ELF-1 (cell line): ENCODE results near the gene GUSB.
A peak's percentile ranks its signal among the peaks of the same experiment; 100 is the strongest.

ENCODE experiments used
- DNase-seq: peaks from one replicate; pipeline ENCODE4 v3.0.0-alpha.2; 2016; ENCODE audit warnings: low read depth, low spot score

The GUSB gene

DNA sequence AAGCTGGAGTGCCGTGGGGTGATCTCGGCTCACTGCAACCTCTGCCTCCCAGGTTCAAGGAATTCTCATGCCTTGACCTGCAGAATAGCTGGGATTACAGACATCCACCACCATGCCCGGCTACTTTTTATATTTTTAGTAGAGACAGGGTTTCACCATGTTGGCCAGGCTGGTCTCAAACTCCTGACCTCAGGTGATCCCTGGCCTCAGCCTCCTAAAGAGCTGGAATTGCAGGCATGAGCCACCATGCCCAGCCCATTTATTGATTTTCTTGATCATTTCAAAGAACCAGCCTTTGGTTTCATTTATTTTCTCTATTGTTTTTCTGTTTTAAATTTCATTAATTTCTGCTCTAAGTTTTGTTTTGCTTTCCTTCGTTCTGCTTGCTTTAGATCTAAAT lies 50.3 kb downstream of the GUSB start:
- no peak for DNase-seq

DNA sequence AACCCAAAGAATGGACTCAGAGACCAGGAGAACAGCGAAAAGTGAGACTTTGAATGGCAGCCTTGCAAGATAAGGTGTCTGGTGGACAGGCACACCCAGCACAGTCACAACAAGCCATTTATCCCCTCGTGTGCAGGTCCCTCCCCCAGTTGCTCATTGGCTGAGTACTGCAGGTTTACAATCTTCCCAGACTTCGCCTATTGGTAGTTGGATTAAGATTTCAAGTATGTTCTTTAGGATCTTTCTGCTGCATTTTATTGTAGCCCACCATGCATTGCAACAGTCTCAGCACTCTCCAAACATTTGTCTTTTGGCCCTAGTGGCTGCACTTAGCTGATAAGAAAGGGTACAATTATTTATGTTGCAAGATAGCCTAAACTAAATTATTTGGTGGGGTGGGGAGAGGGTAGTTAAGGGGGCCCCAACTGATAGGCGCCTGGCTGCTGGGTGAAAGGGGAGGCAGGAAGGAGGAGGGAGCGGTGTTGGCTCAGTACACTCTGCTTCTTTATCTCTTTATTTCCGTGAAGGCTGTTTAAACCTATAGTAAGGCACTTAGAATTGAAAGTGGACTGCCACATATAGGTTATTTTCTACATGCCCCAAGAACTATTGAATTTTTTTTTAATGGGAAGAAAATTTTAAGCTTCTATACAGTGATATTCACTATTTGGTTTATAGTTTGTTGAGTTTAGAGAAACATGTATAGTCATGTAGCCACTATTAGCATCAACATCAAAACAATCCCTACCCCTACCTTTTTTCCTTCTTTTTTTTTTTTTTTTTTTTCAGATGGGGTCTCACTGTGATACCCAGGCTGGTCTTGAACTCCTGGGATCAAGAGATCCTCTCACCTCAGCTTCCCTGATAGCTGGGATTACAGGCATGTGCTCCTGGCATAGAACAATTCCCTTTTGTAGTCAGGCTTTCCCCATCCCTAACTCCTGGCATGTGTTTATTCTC lies 54.2 kb downstream of the GUSB start:
- DNase-seq = peak; percentile 8

DNA sequence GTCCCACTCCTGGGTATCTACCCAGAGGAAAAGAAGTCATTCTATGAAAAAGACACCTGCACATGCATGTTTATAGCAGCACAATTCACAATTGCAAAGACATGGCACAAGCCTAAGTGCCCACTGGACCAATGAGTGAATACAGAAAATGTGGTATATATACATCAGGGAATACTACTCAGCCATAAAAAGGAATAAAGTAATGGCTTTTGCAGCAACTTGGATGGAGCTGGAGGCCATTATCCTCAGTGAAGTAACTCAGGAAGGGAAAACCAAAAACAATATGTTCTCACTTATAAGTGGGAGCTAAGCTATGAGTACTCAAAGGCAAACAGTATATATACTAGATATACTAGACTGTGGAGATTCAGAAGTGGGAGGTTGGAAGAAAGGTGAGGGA lies 55.4 kb downstream of the GUSB start:
- DNase-seq = no peak

DNA sequence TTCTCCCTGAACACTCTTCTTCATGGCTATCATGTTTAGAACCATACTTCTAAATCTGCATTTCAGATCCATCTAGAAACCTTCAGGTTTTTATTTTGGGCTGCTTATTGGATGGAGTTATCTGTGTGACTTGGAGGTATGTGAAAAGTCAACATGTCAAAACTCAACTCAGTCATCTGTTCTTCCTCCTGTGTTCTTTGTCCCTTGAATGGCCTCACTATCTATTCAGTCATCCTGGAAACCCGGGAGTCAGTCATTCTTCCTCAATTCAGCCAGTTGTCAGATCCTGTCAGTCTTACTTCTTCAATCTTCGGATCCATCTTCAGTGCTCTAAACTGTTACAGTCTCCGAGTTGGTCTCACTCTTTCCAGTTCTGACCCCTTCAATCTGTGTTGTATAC lies 57.0 kb downstream of the GUSB start:
- DNase-seq = no peak

DNA sequence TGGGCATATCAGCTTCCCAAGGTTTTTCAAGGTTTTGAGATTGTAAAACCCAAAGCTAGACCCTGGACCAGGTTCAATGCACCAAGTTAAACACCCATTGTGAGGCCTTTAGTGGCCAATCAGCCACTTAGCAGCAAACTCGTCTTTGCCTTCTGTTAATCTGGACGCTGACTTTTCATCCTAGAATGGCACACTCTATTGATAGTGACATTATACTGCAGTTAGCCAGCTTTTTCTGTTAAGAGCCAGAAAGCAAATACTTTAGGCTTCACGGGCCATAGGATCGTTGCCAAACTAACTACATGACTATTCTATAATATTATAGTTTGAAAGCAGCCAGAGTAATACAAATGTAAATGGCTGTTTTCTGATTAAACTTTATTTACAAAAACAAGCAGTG lies 57.8 kb downstream of the GUSB start:
- DNase-seq = no peak

DNA sequence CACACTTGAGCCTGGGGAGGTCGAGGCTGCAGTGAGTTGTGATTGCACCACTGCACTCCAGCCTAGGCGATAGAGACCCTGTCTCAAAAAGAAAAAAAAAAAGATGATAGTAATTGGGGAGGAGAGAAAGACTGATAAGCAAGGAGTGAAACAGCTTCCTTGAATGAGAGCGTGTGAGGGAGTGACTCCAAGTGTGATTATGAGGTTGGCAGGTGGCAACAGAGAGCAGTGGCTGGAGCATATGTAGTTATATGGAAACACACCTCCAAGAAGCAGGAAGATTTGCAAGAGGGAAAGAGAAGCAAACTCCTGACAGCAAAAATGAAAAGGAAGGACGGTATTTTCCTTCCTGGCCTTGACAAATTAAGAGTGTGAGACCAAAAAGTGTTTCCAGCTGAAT lies 58.7 kb downstream of the GUSB start:
- DNase-seq = no peak

DNA sequence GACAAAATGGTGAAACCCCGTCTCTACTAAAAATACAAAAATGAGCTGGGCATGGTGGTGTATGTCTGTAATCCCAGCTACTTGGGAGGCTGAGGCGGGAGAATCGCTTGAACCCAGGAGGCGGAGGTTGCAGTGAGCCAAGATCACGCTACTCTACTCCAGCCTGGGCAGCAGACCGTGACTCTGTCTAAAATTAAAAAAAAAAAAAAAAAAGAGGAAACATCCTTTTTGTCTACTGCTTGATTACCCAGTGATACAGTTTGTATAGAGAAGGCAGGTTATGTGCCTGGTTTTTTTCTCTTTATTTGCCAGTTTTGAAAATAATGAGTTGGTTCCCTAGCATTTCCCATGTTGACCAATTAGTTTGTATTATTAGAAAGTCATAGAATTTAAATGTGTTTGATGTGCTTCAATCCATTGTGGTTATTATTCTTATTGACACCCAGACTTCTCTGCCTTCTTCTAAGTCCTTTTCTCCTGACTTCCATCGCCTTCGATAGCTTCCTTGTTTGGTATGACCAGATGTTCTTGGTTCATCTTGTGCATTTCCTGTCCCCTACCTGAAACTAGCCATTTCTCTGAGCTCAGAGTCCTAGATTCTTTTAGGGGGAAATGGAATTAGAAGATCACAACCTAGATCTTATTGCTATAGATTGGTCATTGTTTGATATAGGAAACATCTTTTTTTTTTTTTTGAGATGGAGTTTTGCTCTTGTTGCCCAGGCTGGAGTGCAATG lies 65.9 kb downstream of the GUSB start:
- DNase-seq = no peak

DNA sequence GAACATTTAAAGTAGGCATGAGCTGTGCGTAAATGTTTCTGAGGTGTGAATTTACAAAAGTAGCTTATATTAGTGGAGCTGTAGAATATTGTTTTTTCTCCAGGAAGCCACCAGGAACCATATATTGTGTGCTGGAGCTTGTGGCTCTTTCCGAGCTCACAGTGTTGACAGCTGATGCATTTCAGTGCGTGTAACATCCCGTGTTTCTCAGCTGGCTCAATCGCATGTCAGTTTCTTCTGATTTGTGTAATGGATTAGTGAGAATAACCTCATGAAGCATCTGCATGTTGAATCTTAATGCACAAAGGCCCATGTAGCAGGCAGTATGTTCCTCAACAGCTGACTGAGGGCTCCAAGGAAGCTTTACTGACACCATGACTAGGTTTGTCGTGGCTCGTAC lies 69.8 kb downstream of the GUSB start:
- no peak for DNase-seq
